Adrenal gland (tissue), 12 donors: ENCODE results near the gene SP3. TPM values are rescaled to one million over a fixed set of nuclear protein-coding genes. Genes with fewer than 3 reads are reported as not detected.

ENCODE experiments used
- DNase-seq, 7 donors: peaks; one replicate each; pipeline ENCODE4 v3.0.0-alpha.2; 2019 to 2020
- H3K27ac ChIP-seq, 5 donors: fragments of 200-600 bp; sonication (generic) in 4 of 5; 1 replicate in 3 of 5; 2 replicates in 2 of 5; pipeline versions ENCODE4 v1.5.1 to v1.8.0; 2016 to 2020; ENCODE audit warnings: mild to moderate bottlenecking in 1 of 5
- H3K27me3 ChIP-seq: fragments of 200-600 bp; 2 replicates; pipeline ENCODE4 v1.8.0; 2021
- H3K36me3 ChIP-seq, 2 donors: fragments of 200-600 bp; replicated peaks in 1 of 2; 1 replicate in 1 of 2; 2 replicates in 1 of 2; pipeline versions ENCODE4 v1.5.1 to v1.8.0; 2018 to 2022
- H3K4me1 ChIP-seq, 2 donors: fragments of 200-600 bp; replicated peaks in 1 of 2; 1 replicate in 1 of 2; 2 replicates in 1 of 2; pipeline versions ENCODE4 v1.5.1 to v1.8.0; 2018 to 2021
- H3K4me3 ChIP-seq, 4 donors: fragments of 200-600 bp; sonication (generic) in 3 of 4; one replicate each; pipeline ENCODE4 v1.5.1; 2016 to 2018
- H3K9me3 ChIP-seq, 3 donors: fragments of 200-600 bp; sonication (generic) in 1 of 3; replicated peaks in 1 of 3; 1 replicate in 2 of 3; 2 replicates in 1 of 3; pipeline versions ENCODE4 v1.5.1 to v1.8.0; 2016 to 2021
- POLR2A ChIP-seq, 2 donors: fragments of 450-650 bp; IDR thresholded peaks; one replicate each; pipeline ENCODE4 v1.6.1; 2017; ENCODE audit warnings: antibody characterized with exemption in 2 of 2, mild to moderate bottlenecking in 2 of 2, moderate library complexity in 1 of 2
- WGBS, 4 donors: extraction: QIAGEN DNeasy Blood & Tissue Kit in 2 of 4; methylation state at CpG; one replicate each; pipeline versions ENCODE4 v1.1.5 to v1.1.7; 2013 to 2017; 5-methylcytosine and 5-hydroxymethylcytosine counted together
- intact Hi-C, 2 donors: fragments of 100-400 bp; cut with DNase I; formaldehyde crosslinking; loops; one replicate each; pipeline versions ENCODE4 v1.14.1 to v1.15.0; 2022 to 2023
- polyA plus RNA-seq, 3 donors: library from polyadenylated mRNA; stranded (reverse); fragments of 200-250 nt in 2 of 3; fragments of 350-450 nt in 1 of 3; fragmentation: Illumina TruSeq in 1 of 3; extraction: RNeasy Lipid Tissue Mini Kit (QIAGEN cat#74804) in 1 of 3; gene quantifications; one replicate each; pipeline ENCODE4 v1.2.3, GENCODE V29; 2013 to 2014
- total RNA-seq, 9 donors: library from RNA; depleted of rRNA in 4 of 9; stranded (reverse); fragments of >200 nt in 4 of 9; fragments of 120-200 nt in 1 of 9; fragmentation: NEBNext Ultra II Directional in 1 of 9; extraction: Animal tissue kit (Norgen Biotek cat#: 25700) in 1 of 9; gene quantifications; one replicate each; pipeline versions ENCODE4 v1.1.0 to v1.2.4, GENCODE V29; 2013 to 2023
- TF ChIP-seq, protein P1 (sequence below), 6 experiments: fragments of 450-650 bp in 4 of 6; fragments of 200-600 bp in 2 of 6; sonication (generic) in 1 of 6; IDR thresholded peaks; 1 replicate in 5 of 6; 2 replicates in 1 of 6; pipeline versions ENCODE4 v1.5.1 to v1.8.0; 2016 to 2021; ENCODE audit warnings: antibody characterized with exemption in 6 of 6, mild to moderate bottlenecking in 2 of 6, moderate library complexity in 1 of 6
- donor health status: healthy with polysubstance abuse.
- donor health status: Bipolar disorder and iron deficiency.
- donor health status: DM: yes; HTN: yes; CAD: no.
- donor health status: DM: no; HTN: no; CAD: no.
- donor health status: DM: no; HTN: no; CAD: no.
- donor health status: DM: yes; HTN: yes; CAD: no.

The SP3 gene
- total and polyA plus RNA-seq, 12 donors, result 8.9 to 118 (median 54.4) TPM

DNA sequence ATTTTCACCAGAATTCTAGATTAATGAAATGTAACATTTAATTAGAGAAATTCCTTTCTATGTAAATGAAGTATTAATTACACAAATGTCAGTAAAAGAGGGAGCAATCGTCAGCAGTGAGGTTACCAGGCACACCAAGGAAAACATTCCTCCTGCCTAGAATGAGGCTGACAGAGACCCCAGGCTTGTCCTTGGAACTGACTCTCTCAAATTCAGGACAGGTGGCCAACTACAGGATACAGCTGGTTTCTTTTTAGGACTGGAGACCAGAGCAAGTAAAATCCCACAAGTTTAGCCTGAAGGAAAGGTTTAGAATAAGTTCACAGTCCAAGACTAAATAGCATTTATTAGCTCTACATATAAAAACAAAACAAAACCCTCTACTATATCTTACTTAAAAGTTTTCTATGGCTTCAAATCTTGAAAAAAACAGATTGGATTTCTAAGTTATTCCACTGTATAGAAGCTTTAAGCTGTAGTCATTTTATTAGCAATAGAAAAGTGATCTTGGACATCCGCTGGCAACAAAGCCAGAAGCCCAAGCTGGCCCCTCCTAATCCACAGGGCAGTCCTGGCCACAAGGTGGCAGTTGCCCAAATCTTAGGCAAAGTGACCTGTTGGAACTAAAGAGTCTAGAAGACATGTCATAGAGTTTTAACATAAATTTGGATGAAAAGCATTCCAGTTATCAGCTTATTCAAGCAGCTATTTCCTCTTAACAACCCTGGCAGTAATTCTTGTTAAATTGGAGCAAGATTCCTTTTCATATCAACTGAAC is 81.0 kb downstream of the SP3 start:
- H3K36me3 ChIP-seq, result no peaks in the 10 kb centered on the region
- H3K9me3 ChIP-seq, result no peaks in the 10 kb centered on the region
- H3K27ac ChIP-seq, result no peak overlapping the region
- no peaks in the 10 kb centered on the region for H3K4me1 ChIP-seq
- DNase-seq, result peak; percentile 38 to 87 (median 73)
- H3K27me3 ChIP-seq, result no peaks in the 10 kb centered on the region
- WGBS, 4 donors, result 36 to 70% (median 59%) methylated on average over 2 of the region's 2 CpGs
- TF ChIP-seq, protein P1, sequence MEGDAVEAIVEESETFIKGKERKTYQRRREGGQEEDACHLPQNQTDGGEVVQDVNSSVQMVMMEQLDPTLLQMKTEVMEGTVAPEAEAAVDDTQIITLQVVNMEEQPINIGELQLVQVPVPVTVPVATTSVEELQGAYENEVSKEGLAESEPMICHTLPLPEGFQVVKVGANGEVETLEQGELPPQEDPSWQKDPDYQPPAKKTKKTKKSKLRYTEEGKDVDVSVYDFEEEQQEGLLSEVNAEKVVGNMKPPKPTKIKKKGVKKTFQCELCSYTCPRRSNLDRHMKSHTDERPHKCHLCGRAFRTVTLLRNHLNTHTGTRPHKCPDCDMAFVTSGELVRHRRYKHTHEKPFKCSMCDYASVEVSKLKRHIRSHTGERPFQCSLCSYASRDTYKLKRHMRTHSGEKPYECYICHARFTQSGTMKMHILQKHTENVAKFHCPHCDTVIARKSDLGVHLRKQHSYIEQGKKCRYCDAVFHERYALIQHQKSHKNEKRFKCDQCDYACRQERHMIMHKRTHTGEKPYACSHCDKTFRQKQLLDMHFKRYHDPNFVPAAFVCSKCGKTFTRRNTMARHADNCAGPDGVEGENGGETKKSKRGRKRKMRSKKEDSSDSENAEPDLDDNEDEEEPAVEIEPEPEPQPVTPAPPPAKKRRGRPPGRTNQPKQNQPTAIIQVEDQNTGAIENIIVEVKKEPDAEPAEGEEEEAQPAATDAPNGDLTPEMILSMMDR (IDR thresholded peaks at IDR 0.05), result peak; percentile 44 to 66 (median 62)
- TF ChIP-seq POLR2A (IDR thresholded peaks at IDR 0.05), result no peak
- no peak overlapping the region for H3K4me3 ChIP-seq
- intact Hi-C loops, result loop anchor here (5.0 to 10.0 kb wide), 3 partner anchors 161 to 458 kb away; partner anchors contain the start of gene SP9 (in 1 of the 2)

DNA sequence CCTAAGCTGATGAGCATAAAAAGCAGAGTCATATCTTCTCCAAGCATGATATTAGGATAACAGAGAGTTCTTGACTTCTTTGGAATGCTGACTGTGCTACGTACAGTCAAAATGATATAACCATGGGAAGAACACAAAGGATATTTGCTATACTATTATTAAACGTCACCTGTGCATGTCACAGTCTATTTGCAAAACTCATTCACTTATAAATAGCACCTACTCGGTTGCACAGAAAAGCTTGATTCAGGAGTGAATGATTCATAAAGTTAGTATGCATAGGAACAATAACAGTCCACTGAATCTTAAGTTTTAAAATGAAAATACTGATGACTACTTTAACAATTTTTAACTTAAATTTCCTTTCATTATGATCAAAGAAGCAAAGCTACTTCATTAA is 83.3 kb downstream of the SP3 start:
- Histone ChIP-seq H3K4me1 (no peaks in the 10 kb centered on the region), H3K9me3 (no peaks in the 10 kb centered on the region), H3K27me3 (no peaks in the 10 kb centered on the region), H3K4me3 (no peak overlapping the region), H3K36me3 (no peaks in the 10 kb centered on the region), H3K27ac (no peak overlapping the region)
- TF ChIP-seq, protein P1 (IDR thresholded peaks at IDR 0.05), result no peak
- TF ChIP-seq POLR2A (IDR thresholded peaks at IDR 0.05), result no peak
- DNase-seq, result no peak
- intact Hi-C loops, result loop anchor here (5.0 to 10.0 kb wide), 3 partner anchors 163 to 460 kb away; partner anchors contain the start of gene SP9 (in 1 of the 2)
- 69 to 82% (median 74%) methylated on average over 3 of the region's 3 CpGs for WGBS, 4 donors

DNA sequence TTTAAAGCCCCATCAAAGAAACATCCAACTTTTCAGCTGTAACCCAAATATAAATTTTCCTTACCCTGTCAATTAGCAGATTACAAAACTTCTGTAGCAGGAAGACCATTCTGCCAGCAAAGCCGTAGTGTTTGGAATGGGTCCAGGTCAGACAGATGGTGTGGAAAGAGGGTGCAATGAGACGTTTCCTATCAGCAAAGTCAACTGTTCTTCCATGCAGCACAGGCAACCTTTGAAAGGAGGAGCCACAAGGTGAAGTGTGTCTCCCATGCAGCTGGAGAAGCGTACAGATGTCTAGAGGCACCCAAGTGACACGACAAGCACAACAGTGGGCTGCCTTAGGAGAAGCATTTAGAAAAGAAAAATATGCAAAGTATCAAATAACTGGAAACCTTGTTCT is 83.7 kb downstream of the SP3 start:
- H3K4me1 ChIP-seq, result no peaks in the 10 kb centered on the region
- H3K9me3 ChIP-seq, result no peaks in the 10 kb centered on the region
- H3K27ac ChIP-seq, result no peak overlapping the region
- no peaks in the 10 kb centered on the region for H3K36me3 ChIP-seq
- H3K4me3 ChIP-seq, result no peak overlapping the region
- no peak for TF ChIP-seq POLR2A (IDR thresholded peaks at IDR 0.05)
- TF ChIP-seq, protein P1 (IDR thresholded peaks at IDR 0.05), result no peak
- 32 to 40% (median 37%) methylated on average over 4 of the region's 4 CpGs for WGBS, 4 donors
- intact Hi-C loops, result loop anchor here (5.0 to 10.0 kb wide), 3 partner anchors 163 to 461 kb away; partner anchors contain the start of gene SP9 (in 1 of the 2)
- peak; percentile 22 to 65 (median 36) for DNase-seq
- no peaks in the 10 kb centered on the region for H3K27me3 ChIP-seq

DNA sequence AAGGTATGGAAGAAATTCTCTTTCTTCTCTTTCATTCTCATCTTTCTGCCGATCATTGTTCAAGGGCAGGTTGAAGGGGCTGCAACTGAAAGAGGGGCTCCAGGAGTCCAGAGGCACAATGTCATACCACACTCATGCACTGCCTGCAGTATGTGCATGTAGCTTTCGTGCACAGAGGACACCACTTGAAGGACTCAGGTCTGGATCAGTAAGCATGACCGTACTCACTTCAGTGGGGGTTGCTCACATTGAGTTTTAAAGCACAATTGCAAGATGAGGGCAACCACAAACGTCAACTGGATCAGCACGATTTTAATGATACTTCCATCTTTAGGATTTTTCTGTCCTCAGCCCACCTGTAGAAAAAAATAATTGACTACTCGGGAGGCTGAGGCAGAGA is 84.6 kb downstream of the SP3 start:
- Histone ChIP-seq H3K27ac (no peak overlapping the region), H3K9me3 (no peaks in the 10 kb centered on the region), H3K4me1 (no peaks in the 10 kb centered on the region), H3K27me3 (no peaks in the 10 kb centered on the region), H3K4me3 (no peak overlapping the region), H3K36me3 (no peaks in the 10 kb centered on the region)
- intact Hi-C loops, result loop anchor here (5.0 to 10.0 kb wide), 3 partner anchors 164 to 462 kb away; partner anchors contain the start of gene SP9 (in 1 of the 2)
- 84 to 85% (median 84%) methylated on average over 6 of the region's 6 CpGs for WGBS, 4 donors
- no peak for DNase-seq
- TF ChIP-seq, protein P1 (IDR thresholded peaks at IDR 0.05), result no peak
- no peak for TF ChIP-seq POLR2A (IDR thresholded peaks at IDR 0.05)
